Gastrocnemius medialis (tissue), 4 donors: ENCODE measurements around the gene ENOX1.

ENCODE experiments used
- POLR2A ChIP-seq, 2 donors: fragments of 450-650 bp; IDR thresholded peaks; one replicate each; pipeline ENCODE4 v1.6.1; 2017; ENCODE audit warnings: antibody characterized with exemption in 2 of 2, mild to moderate bottlenecking in 2 of 2, moderate library complexity in 2 of 2
- TF ChIP-seq, protein P1 (sequence below), 5 experiments: fragments of 450-650 bp in 3 of 5; fragments of 200-600 bp in 2 of 5; sonication (generic) in 2 of 5; IDR thresholded peaks in 4 of 5; conservative IDR thresholded peaks in 1 of 5; 1 replicate in 4 of 5; 2 replicates in 1 of 5; pipeline ENCODE4 v1.5.1; 2016 to 2019; ENCODE audit warnings: antibody characterized with exemption in 5 of 5, mild to moderate bottlenecking in 3 of 5, moderate library complexity in 3 of 5

DNA sequence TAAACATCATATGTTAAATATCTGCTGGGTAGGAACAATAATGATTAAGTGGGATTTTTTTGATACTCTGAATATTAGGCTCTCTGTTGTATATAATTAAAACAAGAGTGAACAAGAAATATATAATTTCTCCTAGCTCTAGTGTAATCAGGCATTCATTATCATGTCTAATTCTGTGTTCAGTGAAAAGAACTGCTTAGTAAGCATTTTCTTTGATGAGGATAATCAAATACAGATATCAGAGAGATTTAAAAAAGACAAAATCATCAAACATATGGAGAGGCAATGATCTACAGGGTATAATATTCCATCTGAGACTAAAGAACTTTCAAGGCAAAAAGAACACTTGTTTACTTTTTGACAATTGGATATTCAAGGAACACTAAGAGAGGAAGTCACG, 522.3 kb downstream of the ENOX1 start:
- TF ChIP-seq, protein P1, sequence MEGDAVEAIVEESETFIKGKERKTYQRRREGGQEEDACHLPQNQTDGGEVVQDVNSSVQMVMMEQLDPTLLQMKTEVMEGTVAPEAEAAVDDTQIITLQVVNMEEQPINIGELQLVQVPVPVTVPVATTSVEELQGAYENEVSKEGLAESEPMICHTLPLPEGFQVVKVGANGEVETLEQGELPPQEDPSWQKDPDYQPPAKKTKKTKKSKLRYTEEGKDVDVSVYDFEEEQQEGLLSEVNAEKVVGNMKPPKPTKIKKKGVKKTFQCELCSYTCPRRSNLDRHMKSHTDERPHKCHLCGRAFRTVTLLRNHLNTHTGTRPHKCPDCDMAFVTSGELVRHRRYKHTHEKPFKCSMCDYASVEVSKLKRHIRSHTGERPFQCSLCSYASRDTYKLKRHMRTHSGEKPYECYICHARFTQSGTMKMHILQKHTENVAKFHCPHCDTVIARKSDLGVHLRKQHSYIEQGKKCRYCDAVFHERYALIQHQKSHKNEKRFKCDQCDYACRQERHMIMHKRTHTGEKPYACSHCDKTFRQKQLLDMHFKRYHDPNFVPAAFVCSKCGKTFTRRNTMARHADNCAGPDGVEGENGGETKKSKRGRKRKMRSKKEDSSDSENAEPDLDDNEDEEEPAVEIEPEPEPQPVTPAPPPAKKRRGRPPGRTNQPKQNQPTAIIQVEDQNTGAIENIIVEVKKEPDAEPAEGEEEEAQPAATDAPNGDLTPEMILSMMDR (IDR thresholded peaks at IDR 0.05 in 4 of 5, conservative IDR thresholded peaks at IDR 0.05 in 1 of 5): no peak
- TF ChIP-seq POLR2A (IDR thresholded peaks at IDR 0.05): no peak
